Caco-2 (cell line): ENCODE results near the gene MIA. TPM values are rescaled to one million over a fixed set of nuclear protein-coding genes. Genes with fewer than 3 reads are reported as not detected.
"Not testable (repeated sequence)": the region's sequence is repeated elsewhere in the genome, so short reads cannot be mapped to it uniquely, and the experiment has no call there.

Experiments
- BruUV-seq: library from RNA; stranded (reverse); fragments of 400-500 nt; replicated peaks from 2 replicates; lab custom pipeline; 2021; lab: Mats Ljungman, UMichigan
- CTCF ChIA-PET: fragments of 300-600 bp; sonication (Branson Sonifier 250); formaldehyde crosslinking; loops from one replicate; lab custom pipeline; 2022; ENCODE audit warnings: antibody characterized with exemption; lab: Charles Lee
- POLR2A ChIA-PET: fragments of 300-600 bp; sonication (Branson Sonifier 250); formaldehyde crosslinking; loops from one replicate; lab custom pipeline; 2022; ENCODE audit warnings: antibody characterized with exemption; lab: Charles Lee
- DNase-seq, 2 experiments: peaks; one replicate each; pipeline versions ENCODE4 v3.0.0 to v3.0.0-alpha.2; 2020 to 2022
- H3K27me3 ChIP-seq: replicated peaks from 2 replicates; pipeline ENCODE4 v1.6.0; 2011; ENCODE audit warnings: low read length; ENCODE audit not compliant: control insufficient read depth, insufficient read depth
- H3K36me3 ChIP-seq: 2 replicates; pipeline ENCODE4 v1.5.1; 2011; ENCODE audit warnings: low read length; ENCODE audit not compliant: control insufficient read depth, insufficient read depth
- H3K4me1 ChIP-seq: fragments of 250-450 bp; sonication (Bioruptor Pico); 2 replicates; pipeline ENCODE4 v1.5.1; 2020; ENCODE audit warnings: mild to moderate bottlenecking
- H3K4me3 ChIP-seq: 2 replicates; pipeline ENCODE4 v1.5.1; 2011; ENCODE audit warnings: low read depth, mild to moderate bottlenecking, control low read depth, low read length
- H3K9me3 ChIP-seq: fragments of 250-450 bp; sonication (Bioruptor Pico); 2 replicates; pipeline ENCODE4 v1.5.1; 2020; ENCODE audit warnings: mild to moderate bottlenecking, moderate library complexity
- H3K27ac Mint-ChIP-seq: one replicate; pipeline ENCODE4 v1.8.0; 2022; ENCODE audit warnings: mixed read lengths; ENCODE audit not compliant: unreplicated experiment
- H3K27me3 Mint-ChIP-seq: one replicate; pipeline ENCODE4 v1.8.0; 2022; ENCODE audit warnings: mixed read lengths; ENCODE audit not compliant: insufficient read depth, unreplicated experiment
- H3K36me3 Mint-ChIP-seq: one replicate; pipeline ENCODE4 v1.8.0; 2022; ENCODE audit warnings: mild to moderate bottlenecking, mixed read lengths; ENCODE audit not compliant: insufficient read depth, unreplicated experiment
- H3K4me1 Mint-ChIP-seq: one replicate; pipeline ENCODE4 v1.8.0; 2022; ENCODE audit warnings: low read depth, mixed read lengths; ENCODE audit not compliant: unreplicated experiment
- H3K4me3 Mint-ChIP-seq: one replicate; pipeline ENCODE4 v1.8.0; 2022; ENCODE audit warnings: mild to moderate bottlenecking, moderate library complexity, mixed read lengths; ENCODE audit not compliant: unreplicated experiment
- H3K9me3 Mint-ChIP-seq: one replicate; pipeline ENCODE4 v1.8.0; 2022; ENCODE audit warnings: mixed read lengths; ENCODE audit not compliant: unreplicated experiment
- intact Hi-C: fragments of 100-400 bp; cut with micrococcal nuclease; formaldehyde crosslinking; loops from one replicate; pipeline ENCODE4 v1.10.0; 2022; ENCODE audit not compliant: unreplicated experiment
- total RNA-seq: library from RNA; stranded (reverse); gene quantifications from 2 replicates; pipeline ENCODE4 v1.2.3, GENCODE V29; 2022

The MIA gene
- total RNA-seq, 1 experiment from 2014 or later = 1.1 TPM

DNA sequence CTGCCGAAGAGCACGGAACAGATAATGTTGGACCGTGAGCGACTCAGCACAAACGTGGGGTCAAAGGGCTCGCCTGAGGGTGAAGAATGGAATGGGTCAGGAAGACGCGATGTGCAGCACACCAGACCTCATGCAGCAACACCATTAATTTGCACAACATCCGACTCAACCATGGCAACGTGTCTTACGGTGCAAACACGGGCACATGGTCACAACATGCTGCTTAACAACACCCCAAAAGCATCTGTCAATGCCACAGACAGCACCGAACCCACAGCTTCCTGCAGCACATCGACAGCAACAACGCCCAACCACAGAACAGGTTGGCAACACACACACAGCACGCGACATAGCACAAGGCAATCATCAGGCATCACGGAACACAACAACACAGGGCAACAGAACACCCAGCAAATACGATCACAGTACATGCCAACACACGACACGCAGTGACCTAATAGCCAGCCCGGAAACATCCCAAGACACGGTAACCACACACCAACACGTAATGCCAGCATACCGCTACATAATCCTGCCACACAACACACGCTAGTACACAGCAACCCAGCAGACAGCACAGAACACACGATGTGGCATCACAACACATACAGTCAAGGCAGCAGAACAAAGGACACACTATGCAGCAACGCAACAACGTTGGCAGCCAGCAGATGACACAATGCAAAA is 51.5 kb downstream of the MIA start:
- peaks cover 32% of the 10 kb centered on the region for H3K36me3 Mint-ChIP-seq
- DNase-seq = peak in 1 of 2 experiments; percentile 37
- POLR2A ChIA-PET, H3K27me3 ChIP-seq, intact Hi-C loops, BruUV-seq, H3K4me3 Mint-ChIP-seq, H3K27me3 Mint-ChIP-seq, H3K36me3 ChIP-seq, H3K4me3 ChIP-seq, H3K9me3 ChIP-seq, CTCF ChIA-PET: not testable (repeated sequence)
- peaks cover 19% of the 10 kb centered on the region for H3K9me3 Mint-ChIP-seq
- peak overlapping the region; percentile 35 for H3K27ac Mint-ChIP-seq
- H3K4me1 ChIP-seq = peaks cover 36% of the 10 kb centered on the region
- peaks cover 27% of the 10 kb centered on the region for H3K4me1 Mint-ChIP-seq

Other genes starting within 250 kb of the MIA start
- gene SHKBP1, start 198.6 kb upstream of the MIA start, total RNA-seq = 81.6 and 82.6 TPM in 2 replicates
- 25.5 and 30.8 TPM in 2 replicates for gene LTBP4, start 174.2 kb upstream of the MIA start, total RNA-seq
- 21.1 and 22.0 TPM in 2 replicates for gene NUMBL, start 84.9 kb upstream of the MIA start, total RNA-seq
- gene COQ8B, start 58.6 kb upstream of the MIA start, total RNA-seq = 30.9 and 35.7 TPM in 2 replicates
- 28.5 and 31.2 TPM in 2 replicates for gene ITPKC, start 58.4 kb upstream of the MIA start, total RNA-seq
- gene ACTMAP, start 25.0 kb upstream of the MIA start, total RNA-seq = 28.0 and 29.2 TPM in 2 replicates
- 133 and 134 TPM in 2 replicates for gene SNRPA, start 24.3 kb upstream of the MIA start, total RNA-seq
- 19.9 and 21.5 TPM in 2 replicates for gene RAB4B, start 2.7 kb downstream of the MIA start, total RNA-seq
- gene EGLN2, start 23.7 kb downstream of the MIA start, total RNA-seq = 135 and 144 TPM in 2 replicates
- not detected in 2 replicates for gene CYP2A6, start 74.9 kb downstream of the MIA start, total RNA-seq
- gene CYP2A7, start 106.7 kb downstream of the MIA start, total RNA-seq = not detected in 2 replicates
- gene CYP2B6, start 215.8 kb downstream of the MIA start, total RNA-seq = 0.32 and 0.37 TPM in 2 replicates